Stimulated activated CD4-positive, alpha-beta T cell treated with anti-CD3 and anti-CD28 coated beads, TNF-alpha, amount 100 ng/mL, for 1 hour (primary cell): ENCODE measurements around the gene NELL1.

Source experiments
- DNase-seq, 3 donors: peaks; one replicate each; pipeline ENCODE4 v3.0.0-alpha.2; 2020; ENCODE audit warnings: low read depth in 3 of 3, low spot score in 1 of 3

Gene NELL1

GRCh38 chr11:20668844-20669819, at the start of gene NELL1:
Gene NELL1 (plus strand): TSS chr11:20669586.
- no peak for DNase-seq

GRCh38 chr11:20620988-20621387, 48.4 kb upstream of the NELL1 start:
- no peak for DNase-seq

- DNase-seq: no peak
Observed at GRCh38 chr11:20621679-20622078, 47.7 kb upstream of the NELL1 start.

DNA sequence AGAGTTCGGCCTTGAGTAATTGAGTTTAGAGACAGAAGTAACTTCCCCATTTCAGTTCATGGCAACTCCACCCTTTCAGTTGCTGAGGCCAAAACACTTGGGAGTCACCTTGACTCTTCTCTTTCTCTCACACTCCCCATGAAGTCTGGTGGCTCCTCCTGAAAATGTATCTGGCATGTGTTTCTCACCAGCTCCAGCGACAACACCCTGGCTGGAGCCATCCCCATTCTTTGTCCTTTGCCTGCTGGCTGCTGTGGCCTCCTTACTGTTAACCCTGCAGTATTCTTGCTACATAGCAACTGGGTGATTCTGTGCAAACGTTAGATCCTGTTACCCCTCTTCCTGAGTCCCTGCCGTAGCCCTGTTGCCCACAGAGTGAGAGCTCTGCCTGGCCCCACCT, 46.1 kb upstream of the NELL1 start:
- DNase-seq: no peak

GRCh38 chr11:20626279-20626678, 43.1 kb upstream of the NELL1 start:
- no peak for DNase-seq

GRCh38 chr11:20627026-20627425, 42.4 kb upstream of the NELL1 start:
- DNase-seq: no peak

DNA sequence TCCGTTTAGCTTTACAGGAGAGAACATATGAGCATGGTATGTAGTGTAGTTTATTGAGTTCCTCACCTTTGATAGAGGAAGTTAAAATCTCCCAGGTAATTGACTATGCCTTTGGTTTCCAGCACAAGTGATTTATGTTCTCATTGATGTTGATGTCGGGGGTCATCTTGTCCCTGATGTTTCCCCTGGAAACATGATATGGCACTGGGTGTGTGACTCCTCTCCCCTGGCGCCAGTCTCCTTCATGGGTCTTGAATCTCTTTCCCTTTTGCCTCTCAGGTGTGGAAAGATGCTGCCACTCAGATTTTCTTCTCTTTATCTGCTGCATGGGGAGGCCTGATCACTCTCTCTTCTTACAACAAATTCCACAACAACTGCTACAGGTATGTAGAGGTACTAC, 41.7 kb upstream of the NELL1 start:
- no peak for DNase-seq

DNA sequence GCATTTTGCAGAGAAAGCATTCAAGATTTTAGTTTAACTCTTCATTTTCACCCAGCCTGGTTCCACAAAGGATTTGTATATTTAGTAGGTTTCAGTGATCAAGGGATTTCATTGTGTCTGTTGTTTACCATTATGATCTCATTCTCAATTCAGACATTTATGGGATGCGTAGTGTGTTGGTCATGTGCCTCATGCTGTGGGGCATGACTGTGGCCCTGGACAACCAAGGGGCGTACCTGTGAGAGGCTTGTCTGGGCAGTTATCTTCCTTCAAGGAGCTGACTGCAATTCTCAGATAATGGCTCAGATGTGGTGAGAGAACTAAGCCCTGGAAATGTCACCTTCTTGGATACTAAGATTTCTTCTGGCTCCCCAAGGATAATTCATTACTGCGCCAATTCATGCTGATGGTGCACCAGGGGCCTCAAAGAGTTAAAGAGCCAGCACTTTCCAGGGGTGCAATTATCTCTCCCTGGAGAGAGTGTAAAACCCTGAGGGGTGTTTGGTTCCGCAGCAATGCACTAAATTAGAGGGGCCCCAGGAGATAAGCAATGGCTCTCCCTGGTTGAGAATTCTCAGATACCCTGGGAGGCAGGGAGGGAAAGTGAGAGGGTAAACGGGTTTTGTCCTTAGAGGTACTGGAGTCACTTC, 37.7 kb upstream of the NELL1 start:
- no peak for DNase-seq

GRCh38 chr11:20632169-20632532, 37.2 kb upstream of the NELL1 start:
- DNase-seq: no peak

DNA sequence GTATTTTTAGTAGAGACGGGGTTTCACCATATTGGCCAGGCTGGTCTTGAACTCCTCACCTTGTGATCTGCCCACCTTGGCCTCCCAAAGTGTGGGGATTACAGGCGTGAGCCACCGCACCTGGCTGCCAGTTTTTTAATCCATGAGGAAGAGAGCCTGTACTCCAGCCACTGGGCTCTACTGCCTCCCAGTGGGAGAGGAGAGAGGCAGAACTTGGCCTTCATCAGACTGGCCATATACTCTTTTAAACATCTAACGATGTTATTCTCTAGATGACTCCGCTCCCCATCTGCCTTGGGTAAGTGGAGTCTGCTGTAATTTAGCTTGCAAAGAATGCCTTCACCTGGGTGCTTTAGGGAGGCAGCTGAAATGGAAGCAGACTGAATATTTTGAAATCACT, 35.3 kb upstream of the NELL1 start:
- DNase-seq: no peak

DNA sequence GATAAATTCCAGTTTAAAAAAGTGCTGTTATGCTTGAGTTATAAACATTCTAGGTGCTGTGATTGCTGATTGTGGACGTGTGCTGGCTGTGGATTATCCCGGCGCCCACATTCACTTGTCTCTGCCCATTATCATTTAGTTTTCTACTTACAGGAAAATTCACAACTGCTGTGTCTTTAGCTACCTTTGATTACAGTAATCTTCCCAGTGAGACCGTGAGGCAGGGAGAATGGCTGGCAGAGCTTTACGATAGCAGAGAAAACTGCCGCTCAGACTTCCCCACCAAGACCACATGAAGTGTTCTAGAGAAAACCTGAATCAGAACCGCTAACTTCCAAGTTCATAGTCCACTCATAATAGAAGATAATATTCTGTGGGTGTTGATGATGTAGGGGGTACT, 34.6 kb upstream of the NELL1 start:
- DNase-seq: no peak

DNA sequence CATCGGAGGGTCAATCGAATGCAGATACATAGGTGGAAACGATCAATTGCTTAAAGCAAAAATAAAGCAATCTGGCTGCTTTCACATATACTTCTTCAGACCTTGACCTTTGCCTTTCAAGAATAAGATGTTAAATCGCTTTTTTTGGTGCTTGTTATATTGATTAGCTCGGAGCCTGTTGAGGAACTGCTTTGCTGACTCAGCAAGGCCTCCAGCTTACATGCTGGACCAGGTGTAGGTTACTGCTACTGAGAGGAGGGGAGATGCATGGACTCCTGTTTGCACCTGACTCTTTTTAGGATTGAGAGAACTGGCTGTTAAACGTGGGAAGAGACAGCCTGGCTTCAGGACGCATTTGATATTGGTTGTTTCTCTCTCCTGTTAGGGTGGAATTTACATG, 31.3 kb upstream of the NELL1 start:
- no peak for DNase-seq

GRCh38 chr11:20639688-20640087, 29.7 kb upstream of the NELL1 start:
- no peak for DNase-seq

GRCh38 chr11:20640401-20640800, 29.0 kb upstream of the NELL1 start:
- no peak for DNase-seq

DNA sequence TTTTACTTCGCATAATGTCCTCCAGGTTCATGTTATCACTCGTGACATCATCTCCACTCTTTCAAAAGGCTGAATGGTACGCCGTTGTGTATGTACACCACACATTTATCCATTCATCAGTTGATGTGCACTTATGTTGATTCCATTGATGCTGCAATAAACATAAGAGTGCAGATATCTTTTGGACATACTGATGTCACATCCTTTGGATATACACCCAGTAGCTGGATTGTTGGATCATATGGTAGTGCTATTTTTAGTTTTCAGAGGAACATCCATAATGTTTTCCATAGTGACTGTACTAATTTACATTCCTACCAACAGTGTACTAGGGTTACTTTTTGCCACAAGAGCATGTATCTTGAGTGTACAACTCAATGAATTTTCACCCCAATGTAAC, 25.0 kb upstream of the NELL1 start:
- DNase-seq: no peak

DNA sequence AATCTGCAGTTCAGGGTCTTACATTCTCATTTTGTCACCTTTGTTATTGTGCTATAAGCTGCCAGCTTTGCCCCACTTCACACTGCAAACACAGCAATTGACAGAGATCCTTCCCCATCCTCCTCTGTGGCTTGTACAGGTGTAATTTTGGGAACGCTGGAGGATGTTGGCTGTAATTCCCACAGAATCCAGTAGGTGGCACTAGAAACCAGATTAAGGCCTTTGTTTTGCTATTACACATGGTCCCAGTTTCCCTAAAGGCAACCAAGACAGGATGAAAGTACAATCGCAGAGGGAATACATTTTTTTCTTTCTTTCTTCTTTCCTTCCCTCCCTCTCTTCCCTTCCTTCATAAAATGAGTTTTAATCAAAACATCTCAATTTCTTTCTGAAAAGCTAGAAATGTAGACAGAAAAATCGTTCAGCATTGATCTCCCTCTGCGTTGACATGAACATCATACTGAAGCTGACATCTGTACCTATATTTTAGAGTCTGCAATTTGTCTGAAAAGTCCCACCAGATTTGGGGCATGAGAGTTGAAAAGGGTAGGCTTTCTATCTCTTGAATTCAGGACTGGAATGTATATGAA, 21.3 kb upstream of the NELL1 start:
- no peak for DNase-seq

GRCh38 chr11:20652150-20652806, 17.1 kb upstream of the NELL1 start:
- no peak for DNase-seq

DNA sequence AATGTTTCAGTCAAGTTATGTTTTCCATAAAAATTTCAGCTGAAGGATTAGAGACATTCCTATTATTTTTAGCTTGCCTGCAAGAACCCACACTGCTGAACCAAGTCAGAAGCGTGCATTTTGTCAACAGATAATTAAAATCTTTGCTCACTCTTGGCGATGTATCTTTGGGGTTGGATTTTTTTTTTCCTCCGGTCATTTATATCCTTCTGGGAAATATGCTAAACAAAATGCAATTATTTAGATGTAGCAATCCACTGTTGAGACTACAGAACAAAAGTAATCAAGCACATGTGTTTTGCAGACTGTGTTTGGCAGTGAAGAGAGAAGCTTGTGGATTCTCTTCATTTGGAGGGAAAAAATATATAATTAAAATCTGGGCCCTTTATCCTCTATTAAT, 15.3 kb upstream of the NELL1 start:
- DNase-seq: no peak

GRCh38 chr11:20656901-20657300, 12.5 kb upstream of the NELL1 start:
- no peak for DNase-seq

DNA sequence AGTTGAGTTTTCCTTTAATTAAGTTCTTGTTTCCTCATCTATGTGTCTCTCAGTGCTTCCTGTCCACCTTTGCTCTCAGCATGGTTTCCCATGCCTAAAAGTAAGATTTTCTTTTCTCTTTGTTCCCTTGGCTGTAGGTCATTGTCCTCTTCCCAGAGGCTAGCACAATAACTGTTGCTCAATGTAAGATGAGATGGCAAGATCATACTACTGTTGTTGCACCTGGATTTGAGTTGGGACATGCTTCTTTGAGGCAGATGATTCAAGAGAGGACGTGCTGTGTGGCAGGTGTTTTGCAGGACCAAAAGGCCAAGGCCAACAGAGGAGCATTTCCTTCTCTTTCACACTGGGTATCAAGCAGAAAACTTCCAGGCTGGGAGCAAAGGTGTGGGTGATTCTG, 11.3 kb upstream of the NELL1 start:
- DNase-seq: no peak

DNA sequence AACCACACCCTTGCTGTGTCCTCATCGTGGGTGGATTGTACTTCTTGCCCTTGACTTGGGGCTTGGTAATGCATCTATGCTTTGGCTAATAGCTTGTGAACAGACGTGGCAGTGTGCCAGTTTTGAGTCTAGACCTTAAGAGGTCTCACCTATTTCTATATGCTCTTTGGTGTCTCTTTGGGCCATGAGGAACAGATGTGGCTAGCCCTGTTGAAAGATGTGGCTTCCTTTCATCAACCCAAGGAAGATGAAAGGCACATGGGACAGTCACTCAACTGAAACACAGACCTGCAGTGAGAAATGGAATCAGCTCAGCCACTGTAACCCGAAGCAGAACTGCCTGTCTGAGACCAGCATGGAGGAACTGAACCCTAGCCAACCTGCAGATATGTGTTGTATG, 7.9 kb upstream of the NELL1 start:
- no peak for DNase-seq

DNA sequence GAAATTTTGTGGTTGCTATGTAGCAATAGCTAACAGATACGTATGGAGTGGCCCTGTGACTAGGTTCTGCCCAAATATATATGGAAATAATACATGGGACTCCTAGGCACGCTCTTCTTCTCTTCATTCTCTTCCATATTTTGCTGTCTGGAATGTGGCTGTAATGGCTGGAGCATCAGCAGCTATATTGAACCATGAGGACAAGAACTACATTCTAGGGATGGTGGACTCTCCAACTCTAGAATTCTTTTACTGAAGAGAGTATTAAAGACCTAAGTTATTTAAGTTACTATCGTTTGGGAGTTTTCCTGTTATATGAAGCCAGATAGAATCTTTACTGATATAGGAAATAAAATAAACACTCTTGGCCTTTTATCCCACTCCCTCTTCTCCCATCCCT, 7.5 kb upstream of the NELL1 start:
- DNase-seq: no peak
